ENCODE data around the gene HMGN5. TPM values are rescaled to one million over a fixed set of nuclear protein-coding genes. Genes with fewer than 3 reads are reported as not detected.

The HMGN5 gene
- total RNA-seq, 1 donor from 2014 or later = 6.7 TPM

- no peak for DNase-seq (ENCODE audit: low spot score)
Measured at GRCh38 chrX:81120258-81120935, 81.3 kb downstream of the HMGN5 start.

GRCh38 chrX:81114757-81115156 lies 87.0 kb downstream of the HMGN5 start:
- no peak for DNase-seq (ENCODE audit: low spot score)

- no peak for DNase-seq (ENCODE audit: low spot score)
Measured at GRCh38 chrX:81110286-81110685, 91.4 kb downstream of the HMGN5 start.

- no peak for DNase-seq (ENCODE audit: low spot score)
Measured at GRCh38 chrX:81082649-81083048, 119.1 kb downstream of the HMGN5 start.

Other genes with a start within 250 kb of the HMGN5 start
- gene SH3BGRL, start 189 bp upstream of the HMGN5 start, total RNA-seq (ENCODE audit: insufficient read depth, low replicate concordance) = 217 TPM